CD1c-positive myeloid dendritic cell (primary cell): Measurements from ENCODE around the gene LY9.
A peak's percentile ranks its signal among the peaks of the same experiment; 100 is the strongest.
"Not testable (repeated sequence)": the region's sequence is repeated elsewhere in the genome, so short reads cannot be mapped to it uniquely, and the experiment has no call there.

ENCODE experiments used
- DNase-seq: peaks from one replicate; pipeline ENCODE4 v3.0.0-alpha.2; 2016; ENCODE audit errors: extremely low spot score

LY9 gene

DNA sequence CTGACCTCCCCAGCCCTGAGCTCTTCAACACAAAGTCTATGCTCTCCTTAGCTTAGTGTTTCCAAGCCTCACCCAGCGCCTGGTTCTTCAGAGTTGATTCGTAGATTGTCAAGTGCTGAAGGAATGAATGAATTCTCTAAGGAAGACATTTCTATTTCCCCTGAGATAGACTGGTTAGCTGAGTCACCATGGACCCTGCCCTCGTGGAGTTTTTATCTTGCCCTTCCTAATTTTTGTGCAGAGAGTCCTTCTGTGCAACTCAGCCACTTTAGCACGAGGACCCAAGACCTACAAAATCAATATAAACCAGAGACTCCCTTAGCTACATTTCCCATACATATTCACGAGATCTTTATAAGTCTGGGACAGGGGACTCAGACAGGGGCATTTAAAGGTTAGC, 69.4 kb downstream of the LY9 start:
- no peak for DNase-seq

DNA sequence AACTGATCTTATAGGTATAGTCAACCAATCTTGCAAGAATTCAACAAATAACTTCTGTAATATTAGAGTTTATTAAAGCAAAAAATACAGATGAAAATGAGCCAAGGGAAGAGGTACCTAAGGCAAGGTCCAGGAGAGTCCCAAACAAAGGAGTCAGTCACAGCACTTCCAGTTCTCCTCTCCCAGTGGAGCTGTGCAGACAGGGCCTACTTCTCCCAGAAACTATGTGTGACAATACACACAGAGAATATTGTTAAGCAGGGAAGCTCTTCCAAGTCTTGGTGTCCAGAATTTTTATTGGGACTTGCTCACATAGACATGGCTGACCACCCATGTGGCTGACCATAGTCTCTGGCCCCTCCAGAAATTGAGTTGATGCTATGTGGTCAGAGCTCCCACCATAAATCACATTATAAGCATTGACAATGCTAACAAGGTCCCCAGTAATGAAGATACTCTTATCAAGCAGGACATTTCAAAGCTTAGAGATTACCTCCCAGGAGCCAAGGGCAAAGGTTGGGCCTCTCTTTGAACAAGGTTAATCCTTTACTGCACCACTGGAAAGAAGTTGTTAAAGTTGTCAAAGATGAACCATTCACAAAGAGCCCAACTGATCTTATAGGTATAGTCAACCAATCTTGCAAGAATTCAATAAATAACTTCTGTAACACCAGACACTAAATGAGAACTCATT, 70.2 kb downstream of the LY9 start:
- DNase-seq = no peak

DNA sequence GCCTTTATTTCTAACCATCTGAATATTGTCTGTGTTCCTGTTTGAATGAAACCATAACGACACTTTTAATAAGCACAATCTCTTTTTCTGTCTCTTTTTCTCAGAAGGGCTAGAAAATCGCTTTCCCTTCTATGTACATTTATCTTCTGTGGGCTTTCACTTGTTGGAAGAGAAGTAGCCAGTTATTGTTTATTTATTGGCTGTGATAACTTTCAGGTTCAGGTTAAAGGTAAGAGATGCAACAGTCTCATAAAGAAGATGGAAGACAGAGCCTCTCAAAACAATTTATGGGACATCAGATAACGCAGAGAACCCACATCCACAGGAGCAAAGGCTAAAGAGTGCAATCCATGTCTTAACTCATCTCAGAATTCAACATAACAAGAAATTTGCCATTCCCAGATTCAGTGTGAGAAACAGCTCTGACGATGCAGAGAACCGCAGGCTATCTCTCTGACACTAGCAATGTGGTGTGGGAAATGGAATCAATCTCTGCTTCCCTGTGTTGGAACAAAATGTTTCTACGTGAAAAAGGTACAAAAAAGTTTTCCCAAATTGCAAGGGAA, 70.8 kb downstream of the LY9 start:
- DNase-seq = no peak

DNA sequence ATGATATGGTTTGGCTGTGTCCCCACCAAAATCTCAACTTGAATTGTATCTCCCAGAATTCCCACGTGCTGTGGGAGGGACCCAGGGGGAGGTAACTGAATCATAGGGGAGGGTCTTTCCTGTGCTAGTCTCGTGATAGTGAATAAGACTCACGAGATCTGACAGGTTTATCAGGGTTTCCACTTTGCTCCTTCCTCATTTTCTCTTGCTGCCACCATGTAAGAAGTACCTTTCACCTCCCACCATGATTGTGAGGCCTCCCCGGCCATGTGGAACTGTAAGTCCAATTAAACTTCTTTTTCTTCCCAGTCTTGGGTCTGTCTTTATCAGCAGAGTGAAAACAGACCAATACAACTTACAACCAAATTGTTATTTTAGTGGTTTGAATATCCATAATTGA, 71.7 kb downstream of the LY9 start:
- DNase-seq = peak; percentile 50

DNA sequence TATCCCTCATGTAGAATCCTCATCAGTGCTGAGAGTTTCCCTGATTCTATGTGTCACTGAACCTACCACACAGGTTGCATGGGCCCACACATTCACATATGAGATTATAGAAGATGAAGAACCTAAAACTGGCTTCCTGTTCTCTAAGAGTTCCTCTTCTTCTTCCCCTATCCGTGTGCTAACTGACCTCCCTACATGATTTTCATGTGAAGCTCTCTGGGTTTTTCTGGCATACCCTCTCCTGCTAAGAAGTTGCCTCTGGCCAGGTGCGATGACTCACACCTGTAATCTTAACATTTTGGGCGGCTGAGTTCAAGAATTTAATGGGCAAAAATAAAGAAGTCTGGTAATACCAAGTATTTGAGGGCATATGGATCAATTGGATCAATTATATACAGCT, 72.2 kb downstream of the LY9 start:
- peak; percentile 61 for DNase-seq

DNA sequence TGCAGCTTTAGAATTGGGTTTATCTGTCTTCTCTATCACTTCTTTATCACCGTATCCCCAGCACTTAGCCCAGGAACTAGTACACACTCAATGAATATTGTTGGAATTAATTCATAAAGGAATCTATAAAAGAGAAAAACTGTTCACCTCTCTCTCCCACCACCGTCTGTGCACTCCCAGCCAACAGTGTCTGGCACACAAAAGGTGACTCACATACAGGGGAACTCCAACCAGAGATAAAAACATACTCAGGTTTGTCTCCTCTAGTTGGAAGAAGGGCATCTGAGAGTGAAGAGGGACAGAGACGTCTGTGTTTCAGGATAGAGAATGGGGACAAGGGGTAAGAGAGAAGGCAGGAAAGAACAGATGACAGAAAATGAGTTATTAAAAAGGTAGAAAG, 79.0 kb downstream of the LY9 start:
- no peak for DNase-seq

DNA sequence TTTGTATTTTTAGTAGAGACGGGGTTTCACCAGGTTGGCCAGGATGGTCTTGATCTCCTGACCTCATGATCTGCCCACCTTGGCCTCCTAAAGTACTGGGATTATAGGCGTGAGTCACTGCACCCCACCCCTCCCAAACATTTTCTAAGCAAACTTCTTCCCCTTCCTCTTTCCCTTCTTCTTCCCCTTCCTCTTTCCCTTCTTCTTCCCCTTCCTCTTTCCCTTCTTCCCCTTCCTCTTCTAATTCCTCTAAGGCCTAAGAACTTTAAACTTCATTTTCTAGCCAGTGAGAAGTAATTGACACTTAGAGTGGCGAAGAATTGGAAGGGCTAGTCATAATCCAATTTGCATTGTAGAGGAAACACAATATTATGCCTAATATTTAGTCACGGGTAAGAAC, 79.6 kb downstream of the LY9 start:
- DNase-seq = not testable (repeated sequence)

DNA sequence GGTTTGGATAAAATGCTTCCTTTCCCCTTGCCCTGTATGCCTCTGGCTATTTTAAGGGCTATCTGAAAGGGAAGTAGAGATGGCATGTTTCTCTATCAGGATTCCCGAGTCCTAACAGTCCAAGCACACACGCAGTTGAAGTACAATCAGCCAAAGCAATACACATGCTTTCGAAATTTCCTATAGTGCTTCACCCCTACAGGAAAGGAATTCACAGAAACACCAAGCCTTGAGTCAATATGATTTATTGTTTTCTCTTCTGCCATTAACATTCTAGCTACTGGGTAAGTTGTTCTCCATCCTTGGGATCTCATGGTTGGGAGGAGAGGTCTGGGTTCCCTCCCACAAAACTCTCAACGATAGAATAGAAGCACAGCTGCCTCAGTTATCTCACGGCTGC, 80.3 kb downstream of the LY9 start:
- no peak for DNase-seq

DNA sequence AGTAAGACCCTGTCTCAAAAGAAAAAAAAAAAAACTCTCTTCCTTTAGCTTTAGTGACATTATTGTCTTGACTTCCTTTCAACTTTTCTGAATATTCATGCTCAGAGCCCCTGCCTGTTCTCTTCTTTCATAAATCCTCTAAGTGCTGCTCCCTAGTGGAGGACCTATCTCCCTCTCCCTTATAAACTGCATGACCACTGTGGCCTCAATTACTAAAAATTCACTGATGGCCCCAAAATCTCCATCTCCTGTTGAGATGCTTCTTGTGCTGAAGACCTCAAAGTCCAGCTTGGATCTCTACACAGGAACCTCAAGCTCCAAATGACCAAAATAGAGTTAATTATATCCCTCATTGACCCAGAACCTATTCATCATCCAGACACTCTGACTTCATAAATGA, 81.2 kb downstream of the LY9 start:
- DNase-seq = peak; percentile 25
